Stimulated activated CD8-positive, alpha-beta memory T cell treated with anti-CD3 and anti-CD28 coated beads, Interleukin-15, amount 100 ng/mL, for 4 hours (primary cell): ENCODE data around the gene RNF187.

Experiments used
- DNase-seq, 2 donors: peaks; one replicate each; pipeline ENCODE4 v3.0.0-alpha.2; 2020; ENCODE audit warnings: low read depth in 2 of 2

The RNF187 gene

GRCh38 chr1:228510101-228510802, 23.1 kb downstream of the RNF187 start:
- no peak for DNase-seq

- no peak for DNase-seq
Measured at GRCh38 chr1:228510803-228511413, 23.7 kb downstream of the RNF187 start.

- DNase-seq: no peak
Measured at GRCh38 chr1:228511546-228512445, 24.6 kb downstream of the RNF187 start.

GRCh38 chr1:228512781-228513198, 25.6 kb downstream of the RNF187 start:
- no peak for DNase-seq

- DNase-seq: no peak
Measured at GRCh38 chr1:228513236-228513900, 26.2 kb downstream of the RNF187 start.

- no peak for DNase-seq
Measured at GRCh38 chr1:228514421-228514820, 27.2 kb downstream of the RNF187 start.

GRCh38 chr1:228515200-228515834, 28.1 kb downstream of the RNF187 start:
- DNase-seq: no peak

GRCh38 chr1:228517655-228518054, 30.5 kb downstream of the RNF187 start:
- DNase-seq: no peak

- no peak for DNase-seq
Measured at GRCh38 chr1:228527596-228527995, 40.4 kb downstream of the RNF187 start.

GRCh38 chr1:228528612-228529011, 41.4 kb downstream of the RNF187 start:
- DNase-seq: no peak

GRCh38 chr1:228530086-228530758, 43.0 kb downstream of the RNF187 start:
- no peak for DNase-seq

- DNase-seq: no peak
Measured at GRCh38 chr1:228530951-228531731, 44.0 kb downstream of the RNF187 start.

GRCh38 chr1:228538831-228539230, 51.6 kb downstream of the RNF187 start:
- no peak for DNase-seq

GRCh38 chr1:228540161-228540917, 53.2 kb downstream of the RNF187 start:
- DNase-seq: no peak

GRCh38 chr1:228541725-228542124, 54.5 kb downstream of the RNF187 start:
- DNase-seq: no peak

- DNase-seq: no peak
Measured at GRCh38 chr1:228542376-228542775, 55.2 kb downstream of the RNF187 start.

GRCh38 chr1:228542981-228543380, 55.8 kb downstream of the RNF187 start:
- no peak for DNase-seq

- DNase-seq: no peak
Measured at GRCh38 chr1:228543396-228543795, 56.2 kb downstream of the RNF187 start.
